GM12865 (cell line): Measurements from ENCODE around the gene HGFAC.

Experiments used
- DNase-seq: peaks from one replicate; pipeline ENCODE4 v3.0.0; 2010; ENCODE audit warnings: low read depth
- H3K4me3 ChIP-seq: 2 replicates; pipeline ENCODE4 v1.5.1; 2011; ENCODE audit warnings: mild to moderate bottlenecking, low read depth, low read length, control low read depth
- CTCF ChIP-seq: IDR thresholded peaks from 2 replicates; pipeline ENCODE4 v1.5.1; 2011; ENCODE audit warnings: low read length, control low read depth, low read depth, inconsistent platforms; ENCODE audit not compliant: insufficient read depth; ENCODE audit errors: missing control alignments

Gene HGFAC

GRCh38 chr4:3442959-3443749 is 1.4 kb downstream of the HGFAC start:
- DNase-seq, result peak; percentile 70
- H3K4me3 ChIP-seq, result no peak overlapping the region
- peak; percentile 98 for TF ChIP-seq CTCF

GRCh38 chr4:3443750-3444309 is 2.1 kb downstream of the HGFAC start:
- no peak for DNase-seq
- TF ChIP-seq CTCF, result no peak
- no peak overlapping the region for H3K4me3 ChIP-seq

- no peak overlapping the region for H3K4me3 ChIP-seq
- DNase-seq, result no peak
- TF ChIP-seq CTCF, result no peak
Observed at GRCh38 chr4:3444351-3445110, 2.8 kb downstream of the HGFAC start.

GRCh38 chr4:3445111-3445820 is 3.5 kb downstream of the HGFAC start:
- TF ChIP-seq CTCF, result no peak
- H3K4me3 ChIP-seq, result no peak overlapping the region

GRCh38 chr4:3445829-3446545 is 4.2 kb downstream of the HGFAC start:
- no peak for TF ChIP-seq CTCF
- H3K4me3 ChIP-seq, result no peak overlapping the region
- no peak for DNase-seq

More at GRCh38 chr4:3445111-3445820, 3.5 kb downstream of the HGFAC start:
- DNase-seq, result no peak
